ENCODE data around the gene GAS2.

Gene GAS2

GRCh38 chr11:22749536-22749935 lies 83.1 kb downstream of the GAS2 start:
- Histone ChIP-seq H3K36me3 (no peaks in the 10 kb centered on the region), H3K4me1 (no peaks in the 10 kb centered on the region), H3K4me3 (no peak overlapping the region), H3K27ac (no peak overlapping the region), H3K27me3 (no peaks in the 10 kb centered on the region), H3K9me3 (no peaks in the 10 kb centered on the region)
- DNase-seq, result no peak
- TF ChIP-seq, protein P1, sequence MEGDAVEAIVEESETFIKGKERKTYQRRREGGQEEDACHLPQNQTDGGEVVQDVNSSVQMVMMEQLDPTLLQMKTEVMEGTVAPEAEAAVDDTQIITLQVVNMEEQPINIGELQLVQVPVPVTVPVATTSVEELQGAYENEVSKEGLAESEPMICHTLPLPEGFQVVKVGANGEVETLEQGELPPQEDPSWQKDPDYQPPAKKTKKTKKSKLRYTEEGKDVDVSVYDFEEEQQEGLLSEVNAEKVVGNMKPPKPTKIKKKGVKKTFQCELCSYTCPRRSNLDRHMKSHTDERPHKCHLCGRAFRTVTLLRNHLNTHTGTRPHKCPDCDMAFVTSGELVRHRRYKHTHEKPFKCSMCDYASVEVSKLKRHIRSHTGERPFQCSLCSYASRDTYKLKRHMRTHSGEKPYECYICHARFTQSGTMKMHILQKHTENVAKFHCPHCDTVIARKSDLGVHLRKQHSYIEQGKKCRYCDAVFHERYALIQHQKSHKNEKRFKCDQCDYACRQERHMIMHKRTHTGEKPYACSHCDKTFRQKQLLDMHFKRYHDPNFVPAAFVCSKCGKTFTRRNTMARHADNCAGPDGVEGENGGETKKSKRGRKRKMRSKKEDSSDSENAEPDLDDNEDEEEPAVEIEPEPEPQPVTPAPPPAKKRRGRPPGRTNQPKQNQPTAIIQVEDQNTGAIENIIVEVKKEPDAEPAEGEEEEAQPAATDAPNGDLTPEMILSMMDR (IDR thresholded peaks at IDR 0.05), result no peak
- intact Hi-C loops (cut with DNase I; ENCODE audit: low total_unique reads), result no loop called here

GRCh38 chr11:22752908-22753310 lies 86.5 kb downstream of the GAS2 start:
- H3K4me3 ChIP-seq, result no peak overlapping the region
- TF ChIP-seq, protein P1 (IDR thresholded peaks at IDR 0.05), result no peak
- no peaks in the 10 kb centered on the region for H3K36me3 ChIP-seq
- no peaks in the 10 kb centered on the region for H3K9me3 ChIP-seq
- no peaks in the 10 kb centered on the region for H3K27me3 ChIP-seq
- H3K4me1 ChIP-seq, result no peaks in the 10 kb centered on the region
- H3K27ac ChIP-seq, result no peak overlapping the region
- no peak for DNase-seq
- intact Hi-C loops (cut with DNase I; ENCODE audit: low total_unique reads), result no loop called here

DNA sequence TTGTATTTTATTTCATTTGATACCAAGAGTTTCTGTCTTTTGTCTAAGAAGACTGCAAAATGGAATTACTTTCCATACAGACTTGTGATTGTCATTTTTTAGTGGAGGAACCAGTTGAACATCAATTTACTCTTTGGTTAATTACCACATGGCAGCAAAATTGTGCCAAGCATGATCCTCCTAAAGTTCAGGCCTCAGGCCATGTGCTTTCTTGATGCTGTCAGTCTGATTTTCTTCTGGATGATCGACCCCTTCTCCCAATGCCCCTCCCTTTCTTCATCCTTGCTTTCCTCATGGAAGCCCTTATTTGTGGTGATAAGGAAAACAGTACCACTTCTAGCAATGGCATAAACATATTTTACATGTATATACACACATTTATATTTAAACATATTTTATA lies 87.0 kb downstream of the GAS2 start:
- DNase-seq, result no peak
- H3K27ac ChIP-seq, result no peak overlapping the region
- no peaks in the 10 kb centered on the region for H3K9me3 ChIP-seq
- H3K36me3 ChIP-seq, result no peaks in the 10 kb centered on the region
- TF ChIP-seq, protein P1 (IDR thresholded peaks at IDR 0.05), result no peak
- H3K27me3 ChIP-seq, result no peaks in the 10 kb centered on the region
- intact Hi-C loops (cut with DNase I; ENCODE audit: low total_unique reads), result no loop called here
- no peaks in the 10 kb centered on the region for H3K4me1 ChIP-seq
- no peak overlapping the region for H3K4me3 ChIP-seq

DNA sequence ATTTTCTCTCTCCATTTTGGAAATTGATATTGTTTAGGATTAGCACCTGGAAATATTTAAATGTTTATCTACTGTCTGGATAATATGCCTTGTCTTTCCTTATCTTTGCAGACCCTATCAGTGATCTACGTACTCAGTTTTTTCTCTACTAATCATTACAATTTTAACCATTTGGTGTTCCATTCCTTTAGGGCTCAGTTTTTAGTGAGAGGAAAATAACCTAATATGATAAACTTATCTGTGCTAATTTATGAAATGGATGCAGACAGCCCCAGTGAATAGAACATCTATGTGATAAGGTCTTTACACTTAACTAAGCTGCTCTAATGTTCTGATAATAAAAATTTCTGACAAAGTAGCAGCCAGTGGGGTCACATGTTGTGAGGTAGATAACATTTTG lies 94.7 kb downstream of the GAS2 start:
- no peaks in the 10 kb centered on the region for H3K4me1 ChIP-seq
- no peaks in the 10 kb centered on the region for H3K27me3 ChIP-seq
- no peak for DNase-seq
- intact Hi-C loops (cut with DNase I; ENCODE audit: low total_unique reads), result no loop called here
- H3K4me3 ChIP-seq, result no peak overlapping the region
- no peak overlapping the region for H3K27ac ChIP-seq
- H3K9me3 ChIP-seq, result no peaks in the 10 kb centered on the region
- TF ChIP-seq, protein P1 (IDR thresholded peaks at IDR 0.05), result no peak
- H3K36me3 ChIP-seq, result no peaks in the 10 kb centered on the region

GRCh38 chr11:22763166-22763565 lies 96.8 kb downstream of the GAS2 start:
- DNase-seq, result no peak
- no peaks in the 10 kb centered on the region for H3K36me3 ChIP-seq
- intact Hi-C loops (cut with DNase I; ENCODE audit: low total_unique reads), result no loop called here
- no peaks in the 10 kb centered on the region for H3K27me3 ChIP-seq
- TF ChIP-seq, protein P1 (IDR thresholded peaks at IDR 0.05), result no peak
- H3K4me1 ChIP-seq, result no peaks in the 10 kb centered on the region
- no peaks in the 10 kb centered on the region for H3K9me3 ChIP-seq
- no peak overlapping the region for H3K4me3 ChIP-seq
- H3K27ac ChIP-seq, result no peak overlapping the region

- intact Hi-C loops (cut with DNase I; ENCODE audit: low total_unique reads), result no loop called here
- no peaks in the 10 kb centered on the region for H3K9me3 ChIP-seq
- DNase-seq, result no peak
- H3K27me3 ChIP-seq, result no peaks in the 10 kb centered on the region
- no peak overlapping the region for H3K27ac ChIP-seq
- no peaks in the 10 kb centered on the region for H3K4me1 ChIP-seq
- TF ChIP-seq, protein P1 (IDR thresholded peaks at IDR 0.05), result no peak
- H3K4me3 ChIP-seq, result no peak overlapping the region
- H3K36me3 ChIP-seq, result no peaks in the 10 kb centered on the region
Observed at GRCh38 chr11:22764735-22765134, 98.3 kb downstream of the GAS2 start.

Data from tibial artery (tissue), 4 donors.